Pons (tissue), 1 donor: ENCODE measurements around the gene ADAMTS14.

Experiments
- DNase-seq: peaks from one replicate; pipeline ENCODE4 v3.0.0-alpha.2; 2016; ENCODE audit warnings: low spot score

ADAMTS14 gene

DNA sequence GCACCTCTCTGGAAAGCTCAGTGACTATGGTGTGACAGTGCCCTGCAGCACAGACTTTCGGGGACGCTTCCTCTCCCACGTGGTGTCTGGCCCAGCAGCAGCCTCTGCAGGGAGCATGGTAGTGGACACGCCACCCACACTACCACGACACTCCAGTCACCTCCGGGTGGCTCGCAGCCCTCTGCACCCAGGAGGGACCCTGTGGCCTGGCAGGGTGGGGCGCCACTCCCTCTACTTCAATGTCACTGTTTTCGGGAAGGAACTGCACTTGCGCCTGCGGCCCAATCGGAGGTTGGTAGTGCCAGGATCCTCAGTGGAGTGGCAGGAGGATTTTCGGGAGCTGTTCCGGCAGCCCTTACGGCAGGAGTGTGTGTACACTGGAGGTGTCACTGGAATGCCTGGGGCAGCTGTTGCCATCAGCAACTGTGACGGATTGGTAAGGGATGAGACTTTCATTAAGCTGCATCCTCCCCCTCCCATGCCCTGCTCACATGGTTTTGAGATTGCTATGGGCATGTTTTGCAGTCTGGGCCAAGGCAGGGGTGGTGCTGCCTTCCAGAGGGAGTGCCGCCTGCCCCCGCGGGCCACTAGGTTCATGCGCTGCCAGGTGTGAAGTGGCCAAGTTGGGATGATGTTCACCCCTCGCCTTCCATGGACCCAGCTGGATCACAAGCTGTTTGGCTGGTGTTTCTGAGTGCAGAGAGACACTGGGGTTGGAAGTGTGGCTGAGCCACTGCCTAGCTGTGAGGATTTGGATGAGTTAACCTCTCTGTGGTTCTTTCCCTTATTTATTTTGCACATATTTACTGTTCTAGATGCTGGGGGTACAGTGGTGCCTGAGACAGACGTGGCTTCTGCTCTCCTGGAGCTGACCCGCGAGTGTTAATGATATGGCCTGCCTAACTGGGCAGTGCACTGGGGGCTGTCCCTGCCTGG is 2.5 kb downstream of the ADAMTS14 start:
- no peak for DNase-seq

DNA sequence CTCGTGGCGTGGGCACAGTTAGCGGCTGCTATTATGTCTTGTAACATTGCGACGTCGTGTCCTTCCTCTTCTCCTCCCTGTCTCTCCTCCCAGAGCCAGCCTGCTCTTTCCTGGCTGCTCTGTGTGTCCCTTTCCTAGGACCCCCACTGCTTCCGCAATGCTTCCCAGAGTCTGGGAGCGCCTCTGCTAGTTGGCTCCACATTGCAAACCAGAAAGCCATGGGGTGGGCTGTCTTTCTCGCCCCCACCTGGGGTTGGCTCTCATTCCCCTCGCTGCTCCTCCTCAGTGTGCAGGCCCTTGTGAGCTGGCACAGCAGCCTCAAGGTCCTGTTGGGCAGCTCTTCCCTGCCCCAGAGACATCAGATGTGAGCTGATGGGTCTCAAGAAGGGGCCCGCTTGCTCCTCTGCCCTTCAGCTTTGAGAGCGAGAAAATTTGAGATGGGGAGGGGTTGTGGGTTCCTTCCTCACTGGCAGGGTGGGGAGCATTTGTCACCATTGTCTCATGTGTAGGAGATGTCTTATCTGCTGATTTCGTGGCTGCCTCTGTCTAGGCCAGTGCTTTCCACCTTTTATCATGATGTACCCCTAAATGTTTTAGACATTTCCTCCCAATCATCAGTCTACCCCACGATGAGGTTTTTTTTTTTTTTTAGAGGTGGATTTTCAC is 3.3 kb downstream of the ADAMTS14 start:
- DNase-seq = no peak

DNA sequence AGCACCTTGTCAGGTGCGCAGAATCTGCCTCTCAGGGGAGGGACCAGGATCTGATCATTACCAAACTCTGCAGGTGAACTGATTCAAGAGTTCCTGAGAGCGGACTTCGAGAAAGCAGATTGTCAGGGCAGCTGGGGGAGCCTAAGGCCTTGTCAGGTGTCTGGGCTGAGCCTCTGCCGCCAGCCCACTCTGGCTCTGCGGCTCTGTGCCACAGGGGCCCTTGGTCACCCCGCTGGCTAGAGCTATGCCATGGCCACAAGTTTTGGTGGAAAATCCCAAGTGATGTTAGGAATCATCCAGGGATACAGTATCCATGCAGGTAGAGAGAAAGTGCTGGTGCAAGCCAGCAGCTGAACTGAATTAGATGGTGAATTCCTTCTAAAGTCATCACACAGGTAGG is 4.2 kb downstream of the ADAMTS14 start:
- DNase-seq = no peak

DNA sequence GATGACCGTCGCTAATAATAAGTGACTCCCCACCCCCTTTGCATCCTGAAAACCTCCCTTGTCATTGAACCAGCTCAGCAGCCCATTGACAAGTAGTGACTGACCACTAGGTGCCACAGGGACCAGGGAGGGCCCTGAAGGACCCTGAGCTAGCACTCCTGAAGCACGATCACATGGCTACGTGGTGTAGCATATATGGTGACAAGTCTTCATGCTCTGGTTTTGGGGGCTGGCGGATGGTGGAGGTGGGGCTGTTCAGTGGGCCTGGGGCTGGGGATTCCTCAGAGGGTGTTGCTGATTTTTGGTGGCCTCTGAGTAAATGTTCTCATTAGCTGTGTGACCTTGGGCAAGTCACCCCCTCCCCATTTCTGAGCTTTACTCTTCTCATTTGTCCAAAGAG is 4.7 kb downstream of the ADAMTS14 start:
- DNase-seq = no peak

DNA sequence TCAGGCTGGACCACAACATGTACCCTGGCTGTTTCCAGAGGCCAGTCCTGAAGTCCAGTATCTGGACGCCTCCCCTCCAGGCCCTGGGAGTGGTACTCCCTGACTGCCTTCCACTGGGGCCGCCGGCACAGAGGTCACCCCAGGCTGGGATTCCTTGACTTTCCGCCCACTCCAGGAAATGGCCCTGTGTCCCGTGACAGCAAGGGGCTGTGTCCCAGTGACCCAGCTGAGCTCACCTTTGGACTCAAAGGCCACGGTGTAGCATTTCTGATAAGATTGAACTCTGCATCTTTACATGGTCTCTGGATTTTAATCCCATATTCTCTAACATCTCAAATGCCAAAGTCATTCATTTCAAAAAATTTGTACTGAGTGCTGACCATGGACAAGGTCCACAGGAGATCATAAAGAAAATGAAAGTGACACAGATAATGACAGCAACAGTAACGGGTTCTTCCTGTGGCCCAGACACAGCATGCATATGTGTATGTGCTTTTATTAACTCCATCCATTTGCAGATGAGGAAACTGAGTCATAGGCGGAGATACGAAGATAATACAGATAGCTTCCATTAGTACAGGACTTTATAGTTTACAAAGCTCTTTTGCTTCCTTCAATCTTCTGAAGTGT is 5.4 kb downstream of the ADAMTS14 start:
- DNase-seq = no peak

DNA sequence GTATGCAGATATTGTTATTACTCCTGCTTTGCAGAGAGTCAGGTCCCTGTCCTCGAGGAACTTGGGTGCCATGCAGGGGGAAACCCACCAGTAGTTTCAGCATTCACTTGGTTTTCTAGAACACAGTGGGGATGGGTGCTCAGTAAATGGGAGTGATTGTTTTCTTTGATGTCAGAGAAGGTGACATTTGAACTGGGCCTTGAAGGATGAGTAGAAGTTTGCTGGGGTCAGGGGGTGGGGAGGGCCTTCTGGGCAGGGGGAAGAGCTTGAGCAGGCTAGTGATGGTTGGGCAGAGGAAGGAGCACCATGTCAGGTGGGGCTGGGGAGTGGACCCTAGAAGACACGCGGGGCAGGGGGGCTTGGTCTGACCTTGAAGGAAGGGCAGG is 5.9 kb downstream of the ADAMTS14 start:
- DNase-seq = no peak

DNA sequence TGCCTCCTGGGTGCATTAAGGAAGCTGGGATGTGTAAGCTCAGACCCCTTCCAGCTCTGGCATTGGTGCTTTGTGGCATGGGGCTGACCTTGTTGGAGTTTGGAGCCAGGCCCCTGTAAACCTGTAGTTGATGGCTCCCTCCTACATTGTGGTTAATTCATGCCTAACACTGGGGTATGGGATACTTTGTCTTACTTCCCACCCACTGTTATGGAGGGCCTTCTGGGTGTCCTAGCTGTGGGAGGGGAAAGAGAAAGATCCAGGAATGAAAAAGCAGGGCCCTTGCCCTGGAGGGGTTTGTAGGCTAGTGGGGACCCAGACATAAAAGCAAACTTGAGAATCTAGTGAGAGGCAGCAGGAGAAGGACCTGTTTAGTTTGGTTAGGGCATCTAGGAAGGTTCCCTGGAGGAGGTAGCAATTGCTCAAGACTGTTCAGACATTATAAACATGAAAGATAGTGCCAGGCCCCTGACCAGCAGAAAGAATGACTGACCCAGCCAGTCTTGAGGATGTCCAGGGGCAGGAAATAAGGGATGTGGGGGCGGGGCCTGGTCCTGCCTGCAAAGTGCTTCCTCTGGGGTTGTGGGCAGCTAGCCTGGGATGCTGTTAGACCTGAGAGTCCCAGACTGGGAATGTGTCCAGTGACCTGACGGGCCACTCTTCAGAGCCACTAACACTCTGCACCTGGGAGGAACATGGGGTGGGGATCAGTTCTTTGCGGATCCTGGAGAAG is 6.6 kb downstream of the ADAMTS14 start:
- no peak for DNase-seq

DNA sequence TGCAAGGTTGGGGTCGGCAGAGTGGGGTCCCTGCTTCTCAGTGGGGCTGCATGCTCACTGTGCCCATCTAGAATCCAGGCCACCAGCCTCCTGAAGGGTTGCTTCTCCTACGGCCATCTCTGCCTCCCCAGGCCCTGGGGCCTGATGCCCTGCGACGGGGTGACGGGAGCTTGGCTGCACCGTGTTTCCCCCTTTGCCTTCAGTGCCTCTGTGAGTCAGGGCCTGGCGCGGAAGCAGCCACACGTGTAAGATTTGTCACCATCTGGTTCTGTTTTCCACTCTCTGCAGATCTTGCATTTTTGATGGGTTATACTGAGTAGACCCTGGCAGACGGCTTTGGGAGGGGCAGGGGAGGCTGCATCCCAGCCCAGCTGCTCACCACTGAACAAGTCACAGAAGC is 7.2 kb downstream of the ADAMTS14 start:
- no peak for DNase-seq

DNA sequence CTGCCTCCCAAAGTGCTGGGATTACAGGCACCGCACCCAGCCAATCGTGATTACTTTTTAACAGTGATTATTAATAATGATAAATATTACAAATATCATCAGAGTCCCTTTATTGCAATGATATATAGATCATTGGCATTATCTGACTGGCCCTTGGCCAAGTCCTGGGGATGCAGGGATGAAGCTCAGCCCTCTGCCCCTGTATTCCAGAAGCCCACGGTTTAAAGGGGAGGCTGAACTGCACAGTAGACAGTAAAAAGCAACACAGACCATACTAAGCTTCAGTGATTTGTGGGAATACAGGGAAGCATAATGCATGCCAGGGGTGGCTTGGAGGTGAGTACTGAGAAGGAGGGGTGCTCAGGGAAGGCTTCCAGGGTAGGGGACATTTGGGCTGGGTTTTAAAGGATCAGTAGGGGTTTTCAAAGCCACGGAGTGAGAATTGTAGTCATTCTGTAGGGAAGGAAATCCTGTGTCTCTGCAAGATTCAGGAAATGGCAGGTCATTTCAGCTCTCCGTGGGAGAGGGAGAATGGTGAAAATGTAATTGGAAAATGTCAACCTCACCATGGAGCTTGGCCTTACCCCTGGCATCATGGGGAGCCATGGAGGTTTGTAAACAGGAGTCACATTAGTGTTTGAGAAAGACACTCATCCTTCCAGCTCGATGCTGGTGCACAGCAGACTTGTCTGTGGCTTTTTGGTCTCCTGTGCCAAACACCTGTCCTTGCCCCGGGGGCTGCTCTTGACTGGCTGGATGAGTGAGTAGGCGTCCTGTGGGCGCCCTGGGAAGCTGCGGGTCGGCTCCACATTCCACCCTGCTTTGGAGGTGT is 8.8 kb downstream of the ADAMTS14 start:
- no peak for DNase-seq

DNA sequence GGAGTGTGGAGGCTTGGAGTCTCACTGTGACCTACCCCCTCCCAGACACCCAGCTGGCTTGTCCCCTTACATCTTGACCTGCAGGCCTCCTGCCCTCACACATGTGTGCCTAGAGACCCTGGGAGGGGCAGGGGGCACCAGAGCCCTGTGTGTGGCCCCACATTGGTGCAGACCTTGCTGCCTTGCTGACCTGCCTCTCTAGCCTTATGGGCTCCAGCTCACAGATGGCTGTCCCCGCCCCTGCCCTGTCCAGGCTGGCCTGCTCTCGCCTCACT is 9.4 kb downstream of the ADAMTS14 start:
- DNase-seq = no peak

DNA sequence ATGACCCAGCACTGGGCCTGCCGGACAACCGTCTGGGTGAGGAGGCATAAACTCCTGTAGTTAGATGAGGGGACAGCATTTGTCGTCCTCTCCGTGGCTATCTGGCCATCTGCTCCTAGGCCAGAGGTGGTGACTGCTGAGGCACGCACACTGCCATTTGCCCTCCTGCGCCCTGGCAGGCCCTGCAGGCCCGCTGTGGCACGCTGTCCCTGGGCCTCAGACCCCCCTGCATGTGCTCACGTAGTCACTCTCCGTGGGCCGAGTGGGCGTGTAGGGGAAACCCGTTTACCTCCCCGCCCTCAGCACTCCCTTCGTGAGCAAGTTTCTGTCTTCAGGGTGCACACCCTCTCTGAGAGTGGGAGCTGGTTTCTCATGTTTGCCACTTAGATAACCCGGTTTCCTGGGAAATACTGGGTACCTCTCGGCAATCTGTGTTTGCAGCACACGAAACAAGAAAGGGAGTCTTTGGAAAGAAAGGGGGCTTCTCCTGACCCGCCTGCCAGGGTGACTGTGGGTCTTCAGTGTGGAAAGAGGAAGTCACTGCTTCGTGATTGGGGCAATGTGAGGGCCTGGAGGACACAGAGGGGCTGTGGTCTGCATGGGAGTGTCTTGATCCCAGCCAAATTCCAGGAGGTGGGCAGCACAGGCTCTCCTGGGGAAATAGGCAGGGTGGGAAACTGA is 10.8 kb downstream of the ADAMTS14 start:
- no peak for DNase-seq

DNA sequence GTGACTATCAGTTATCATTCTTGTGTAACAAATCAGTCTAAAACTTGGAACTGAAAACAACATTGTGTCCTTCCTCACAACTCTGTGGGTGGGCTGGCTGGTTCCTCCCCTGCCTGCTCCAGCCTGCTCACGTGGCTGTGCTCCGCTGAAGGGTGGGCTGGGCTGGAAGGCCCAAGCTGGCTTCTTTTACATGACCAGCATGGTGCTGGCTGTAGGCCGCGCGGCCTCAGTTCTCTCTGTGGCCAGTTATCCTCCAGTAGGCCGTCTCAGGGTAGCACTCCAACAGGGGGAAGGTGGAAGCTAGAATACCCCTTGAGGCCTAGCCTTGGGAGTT is 11.3 kb downstream of the ADAMTS14 start:
- DNase-seq = no peak

DNA sequence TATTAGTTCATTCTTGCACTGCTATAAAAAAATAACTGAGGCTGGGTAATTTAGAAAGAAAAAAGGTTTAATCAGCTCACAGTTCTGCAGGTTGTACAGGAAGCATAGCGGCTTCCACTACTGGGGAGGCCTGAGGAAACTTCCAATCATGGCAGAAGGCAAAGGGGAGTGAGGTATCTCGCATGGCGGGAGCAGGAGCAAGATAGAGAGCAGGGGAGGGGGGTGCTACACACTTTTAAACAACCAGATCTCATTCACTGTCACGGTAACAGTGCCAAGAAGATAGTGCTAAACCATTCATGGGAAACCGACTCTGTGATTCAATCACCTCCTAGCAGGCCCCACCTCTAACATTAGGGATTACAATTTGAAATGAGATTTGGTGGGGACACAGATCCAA is 11.6 kb downstream of the ADAMTS14 start:
- DNase-seq = no peak

DNA sequence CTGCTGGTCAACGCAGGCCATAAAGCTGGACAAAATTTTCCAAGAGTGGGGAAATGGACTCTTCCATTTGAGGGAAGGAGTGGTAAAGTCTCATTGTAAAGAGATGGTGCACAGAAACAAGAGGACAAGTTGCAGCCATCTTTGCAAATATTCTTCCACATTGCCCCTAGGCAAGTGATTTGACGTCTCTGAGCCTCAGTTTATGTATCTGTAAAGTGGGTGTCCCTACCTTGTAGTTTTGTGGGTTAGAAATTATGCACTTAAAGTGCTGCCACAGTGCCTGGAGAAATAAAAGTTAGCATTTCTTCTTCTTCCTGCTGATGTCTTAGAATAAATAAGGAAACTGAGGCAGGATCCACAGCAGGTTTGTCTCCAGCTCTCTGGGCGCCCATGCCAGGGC is 12.1 kb downstream of the ADAMTS14 start:
- DNase-seq = no peak

DNA sequence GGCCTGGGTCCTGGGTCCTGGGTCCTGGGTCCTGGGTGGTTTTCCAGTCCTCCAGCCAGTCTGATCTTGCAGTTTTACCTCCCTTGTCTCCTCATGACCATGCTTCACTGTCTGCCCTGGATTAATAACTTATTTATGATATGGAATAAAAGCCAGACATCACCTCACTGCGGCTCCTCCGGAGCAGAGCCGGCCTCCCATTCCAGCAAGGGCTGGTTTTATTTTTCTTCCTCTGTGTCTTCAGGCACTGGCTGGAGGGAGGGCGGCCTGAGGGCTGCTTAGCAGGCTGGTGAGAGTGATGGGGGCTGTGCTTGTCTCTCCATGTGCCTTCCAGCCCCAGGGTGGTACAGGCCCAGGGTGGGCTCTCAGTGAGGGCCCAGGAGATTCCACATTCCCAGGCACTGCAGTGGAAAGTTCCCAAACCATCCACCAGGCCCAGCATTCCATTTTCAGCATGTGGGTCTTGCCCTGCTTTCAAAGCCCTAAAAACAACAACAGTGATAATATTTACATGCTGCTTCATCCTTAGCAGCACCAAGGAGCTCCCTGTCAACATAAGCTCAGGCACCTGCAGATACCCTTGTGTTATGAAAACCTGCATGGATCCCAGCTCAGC is 12.6 kb downstream of the ADAMTS14 start:
- no peak for DNase-seq

DNA sequence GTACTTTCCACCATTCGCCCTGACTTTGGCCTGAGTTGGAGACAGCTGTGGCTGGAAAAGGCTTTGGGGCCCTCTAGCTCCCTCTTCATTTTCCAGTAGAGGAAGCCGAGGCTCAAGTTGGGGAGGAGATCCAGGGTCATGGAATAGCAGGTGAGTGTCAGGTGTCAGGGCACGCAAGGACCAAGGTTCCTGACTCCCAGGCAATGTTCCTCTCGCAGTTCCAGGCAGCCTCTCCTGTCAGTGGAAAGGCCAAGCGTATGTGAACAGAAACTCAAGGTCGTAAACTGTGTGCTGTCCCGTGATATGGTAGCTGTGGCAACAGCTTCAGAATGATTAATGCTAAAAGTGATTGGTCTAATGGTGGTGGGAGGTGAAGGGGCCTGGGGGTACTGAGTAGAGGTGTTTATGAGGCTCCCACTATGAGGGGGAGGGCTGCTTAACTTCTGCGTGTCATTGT is 13.2 kb downstream of the ADAMTS14 start:
- no peak for DNase-seq

DNA sequence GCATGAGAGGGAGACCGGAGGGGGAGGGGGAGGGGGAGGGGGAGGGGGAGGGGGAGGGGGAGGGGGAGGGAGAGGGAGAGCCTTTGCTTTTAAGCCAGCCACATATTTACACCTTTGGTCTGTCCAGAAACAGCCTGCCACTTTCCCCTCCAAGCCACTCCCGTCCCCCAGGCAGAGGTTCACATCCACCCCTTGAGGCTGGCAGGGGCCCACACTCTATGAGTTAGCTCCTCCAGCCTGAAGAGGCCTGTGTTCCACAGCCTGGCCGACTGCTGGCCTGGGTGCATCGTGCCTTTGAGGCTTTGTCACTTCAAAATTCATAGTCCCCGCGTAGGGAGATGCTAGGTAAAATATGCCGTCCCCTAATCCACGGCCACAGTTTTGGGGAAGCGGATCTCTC is 16.5 kb downstream of the ADAMTS14 start:
- no peak for DNase-seq

DNA sequence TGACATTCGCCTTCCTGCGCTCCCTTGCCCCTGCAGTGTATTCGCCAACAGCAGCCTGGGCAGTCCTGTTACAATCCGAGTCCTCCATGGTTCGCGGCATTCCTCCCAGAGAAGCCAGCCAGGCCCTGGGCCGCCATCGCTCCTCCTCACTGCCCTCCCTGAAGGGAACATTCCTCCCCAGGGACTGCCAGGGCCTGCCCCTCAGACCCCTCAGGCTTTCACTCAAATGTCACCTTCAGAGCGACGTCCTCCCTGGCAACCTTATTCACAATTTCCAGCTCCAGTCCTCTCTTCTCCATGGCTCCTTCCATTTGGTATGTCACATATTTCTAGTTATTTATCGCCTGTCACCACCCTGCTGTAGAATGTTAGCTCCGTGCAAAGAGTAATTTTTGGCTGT is 17.4 kb downstream of the ADAMTS14 start:
- no peak for DNase-seq

DNA sequence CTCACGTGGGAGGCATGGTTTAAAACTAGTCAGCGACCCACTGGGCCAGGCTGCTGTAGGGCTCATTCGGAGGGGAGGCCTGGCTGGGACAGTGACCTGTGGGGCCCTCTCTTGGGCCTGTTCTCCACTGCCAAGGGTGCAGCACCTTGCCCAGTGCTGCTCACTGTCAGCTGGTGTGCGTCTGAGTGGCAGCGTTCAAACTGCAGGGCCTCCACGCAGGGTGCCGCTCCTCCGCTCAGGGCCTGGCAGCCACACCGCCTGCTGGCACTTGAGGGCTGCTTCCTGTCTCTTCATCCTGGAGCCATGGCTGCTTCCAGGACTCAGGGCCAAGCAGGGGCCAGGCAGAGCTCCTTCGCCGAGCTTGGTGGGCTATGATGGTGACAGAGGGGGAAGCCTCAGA is 18.3 kb downstream of the ADAMTS14 start:
- no peak for DNase-seq

DNA sequence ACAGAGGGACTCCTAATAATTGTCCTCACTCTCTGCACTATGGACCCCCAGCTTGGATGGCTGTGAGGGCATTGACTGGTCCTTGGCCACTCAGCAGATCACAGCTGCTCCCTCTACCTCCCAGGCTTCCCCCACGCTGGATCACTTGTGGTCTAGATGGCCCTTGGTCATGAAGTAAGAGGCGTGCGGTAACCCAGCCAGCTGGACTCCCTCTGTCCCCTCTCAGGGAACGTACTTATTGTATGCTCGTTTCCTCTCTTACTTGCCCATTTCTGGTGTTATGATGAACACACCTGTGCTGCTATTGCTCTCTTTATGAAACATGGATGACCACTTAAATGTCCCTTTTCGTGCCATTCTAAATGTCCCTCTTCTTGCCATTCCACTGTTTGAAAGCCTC is 19.3 kb downstream of the ADAMTS14 start:
- DNase-seq = no peak
